GM23248 (cell line): ENCODE results near the gene PITPNM3. TPM values are rescaled to one million over a fixed set of nuclear protein-coding genes. Genes with fewer than 3 reads are reported as not detected.
"Not testable (repeated sequence)": the region's sequence is repeated elsewhere in the genome, so short reads cannot be mapped to it uniquely, and the experiment has no call there.

Experiments
- DNase-seq: peaks from one replicate; pipeline ENCODE4 v3.0.0-alpha.2; 2015
- H2AFZ ChIP-seq: fragments of 200-600 bp; sonication (generic); 2 replicates; pipeline ENCODE4 v1.6.1; 2016; ENCODE audit warnings: antibody characterized with exemption
- H3F3A ChIP-seq: fragments of 200-600 bp; sonication (generic); 2 replicates; pipeline ENCODE4 v1.6.1; 2016; ENCODE audit warnings: mild to moderate bottlenecking, antibody characterized with exemption, mixed run types; ENCODE audit not compliant: insufficient read depth
- H3K27ac ChIP-seq: fragments of 200-600 bp; sonication (generic); 2 replicates; pipeline ENCODE4 v1.5.1; 2016; ENCODE audit warnings: mild to moderate bottlenecking
- H3K27me3 ChIP-seq: fragments of 200-600 bp; sonication (generic); replicated peaks from 2 replicates; pipeline ENCODE4 v1.6.1; 2016; ENCODE audit warnings: mild to moderate bottlenecking; ENCODE audit not compliant: insufficient read depth
- H3K36me3 ChIP-seq: fragments of 200-600 bp; sonication (generic); 2 replicates; pipeline ENCODE4 v1.6.1; 2016; ENCODE audit warnings: low read depth, mild to moderate bottlenecking
- H3K4me1 ChIP-seq: fragments of 200-600 bp; sonication (generic); 2 replicates; pipeline ENCODE4 v1.6.1; 2016; ENCODE audit warnings: mild to moderate bottlenecking; ENCODE audit not compliant: insufficient read depth
- H3K4me2 ChIP-seq: fragments of 200-600 bp; sonication (generic); one replicate; pipeline ENCODE4 v1.6.1; 2016; ENCODE audit warnings: mild to moderate bottlenecking; ENCODE audit not compliant: unreplicated experiment
- H3K4me3 ChIP-seq: fragments of 200-600 bp; sonication (generic); 2 replicates; pipeline ENCODE4 v1.5.1; 2016; ENCODE audit warnings: mild to moderate bottlenecking
- H3K79me2 ChIP-seq: fragments of 200-600 bp; sonication (generic); 2 replicates; pipeline ENCODE4 v1.6.1; 2016; ENCODE audit warnings: mild to moderate bottlenecking; ENCODE audit not compliant: insufficient read depth
- H3K9ac ChIP-seq: fragments of 200-600 bp; sonication (generic); 2 replicates; pipeline ENCODE4 v1.6.1; 2016; ENCODE audit warnings: mild to moderate bottlenecking
- H3K9me2 ChIP-seq: fragments of 200-600 bp; sonication (generic); 2 replicates; pipeline ENCODE4 v1.6.1; 2016; ENCODE audit warnings: mixed run types, mild to moderate bottlenecking, moderate library complexity; ENCODE audit not compliant: insufficient read depth
- H3K9me3 ChIP-seq: fragments of 200-600 bp; sonication (generic); one replicate; pipeline ENCODE4 v1.6.1; 2017; ENCODE audit warnings: low read depth
- H4K20me1 ChIP-seq: fragments of 200-600 bp; sonication (generic); 2 replicates; pipeline ENCODE4 v1.6.0; 2016; ENCODE audit not compliant: insufficient read depth
- EZH2 ChIP-seq: fragments of 200-600 bp; sonication (generic); IDR thresholded peaks from 2 replicates; pipeline ENCODE4 v1.6.1; 2018; ENCODE audit warnings: antibody characterized with exemption, mild to moderate bottlenecking; ENCODE audit not compliant: insufficient read depth, poor library complexity, severe bottlenecking
- EZH2phosphoT487 ChIP-seq: fragments of 200-600 bp; sonication (generic); IDR thresholded peaks from 2 replicates; pipeline ENCODE4 v1.6.1; 2018; ENCODE audit warnings: antibody characterized with exemption, moderate library complexity, mild to moderate bottlenecking, low read depth; ENCODE audit not compliant: insufficient read depth
- WGBS, 2 experiments: methylation state at CpG; one replicate each; pipeline ENCODE4 v1.1.6; 2015 to 2017; ENCODE audit warnings: low lambda C conversion rate in 2 of 2, low coverage in 1 of 2; ENCODE audit errors: missing lambda C conversion rate in 2 of 2; 5-methylcytosine and 5-hydroxymethylcytosine counted together
- in situ Hi-C: fragments of 300-500 bp; cut with MboI; formaldehyde crosslinking; loops from 2 replicates; pipeline ENCODE4 v1.15.0; 2020
- polyA plus RNA-seq: library from polyadenylated mRNA; unstranded; fragments of >200 nt; fragmentation: Nextera tagmentation; extraction: Ambion mirVana; gene quantifications from 2 replicates; pipeline ENCODE4 v1.2.1, GENCODE V29; 2016
- total RNA-seq: library from RNA; depleted of rRNA; stranded (reverse); fragments of >200 nt; shearing (Covaris generic); gene quantifications from 2 replicates; pipeline ENCODE4 v1.2.3, GENCODE V29; 2014

The PITPNM3 gene
- total and polyA plus RNA-seq, 2 experiments from 2014 or later, result 6.5 to 12.8 TPM

- 86 to 93% methylated on average over 5 of the region's 5 CpGs for WGBS, 2 experiments
- H3K4me1 ChIP-seq, result peaks cover 8% of the 10 kb centered on the region
- in situ Hi-C loops, result no loop called here
Measured at GRCh38 chr17:6485646-6486412, 70.5 kb downstream of the PITPNM3 start.

GRCh38 chr17:6483507-6483906 lies 72.8 kb downstream of the PITPNM3 start:
- H3K9ac ChIP-seq, result no peak overlapping the region
- H3K4me2 ChIP-seq, result no peak overlapping the region
- H2AFZ ChIP-seq, result no peak overlapping the region
- in situ Hi-C loops, result no loop called here
- no peaks in the 10 kb centered on the region for H3K9me3 ChIP-seq
- H3K4me3 ChIP-seq, result no peak overlapping the region
- peaks cover 8% of the 10 kb centered on the region for H3K4me1 ChIP-seq
- TF ChIP-seq EZH2phosphoT487 (no peak), EZH2 (no peak)
- WGBS, 2 experiments, result 91% methylated on average over 15 to 16 of the region's 16 CpGs
- no peaks in the 10 kb centered on the region for H3K79me2 ChIP-seq
- no peak for DNase-seq
- no peaks in the 10 kb centered on the region for H4K20me1 ChIP-seq
- no peak overlapping the region for H3K27ac ChIP-seq
- H3F3A ChIP-seq, result no peaks in the 10 kb centered on the region
- H3K36me3 ChIP-seq, result no peaks in the 10 kb centered on the region
- no peaks in the 10 kb centered on the region for H3K9me2 ChIP-seq
- H3K27me3 ChIP-seq, result no peaks in the 10 kb centered on the region

More at GRCh38 chr17:6485646-6486412, 70.5 kb downstream of the PITPNM3 start:
- no peaks in the 10 kb centered on the region for H3K79me2 ChIP-seq
- TF ChIP-seq EZH2phosphoT487 (no peak), EZH2 (no peak)
- H3K9me2 ChIP-seq, result no peaks in the 10 kb centered on the region
- no peaks in the 10 kb centered on the region for H3K9me3 ChIP-seq
- DNase-seq, result no peak
- no peak overlapping the region for H3K4me2 ChIP-seq
- no peak overlapping the region for H3K27ac ChIP-seq
- H2AFZ ChIP-seq, result no peak overlapping the region
- no peaks in the 10 kb centered on the region for H4K20me1 ChIP-seq
- H3K36me3 ChIP-seq, result no peaks in the 10 kb centered on the region
- H3F3A ChIP-seq, result no peaks in the 10 kb centered on the region
- no peak overlapping the region for H3K4me3 ChIP-seq
- H3K9ac ChIP-seq, result no peak overlapping the region
- H3K27me3 ChIP-seq, result no peaks in the 10 kb centered on the region

- H3K4me3 ChIP-seq, in situ Hi-C loops, H4K20me1 ChIP-seq, H3K4me2 ChIP-seq, H3K27me3 ChIP-seq, H3K36me3 ChIP-seq, H3F3A ChIP-seq, H3K79me2 ChIP-seq, H3K4me1 ChIP-seq, H3K9me3 ChIP-seq, H3K9me2 ChIP-seq, H3K9ac ChIP-seq, H2AFZ ChIP-seq, H3K27ac ChIP-seq, DNase-seq: not testable (repeated sequence)
- WGBS, 2 experiments, result 78 to 82% methylated on average over 10 of the region's 10 CpGs
Measured at GRCh38 chr17:6482796-6483195, 73.6 kb downstream of the PITPNM3 start.

- 76 to 89% methylated on average over 6 of the region's 6 CpGs for WGBS, 2 experiments
- 0 out of 2 replicates have a peak, but pooled peaks cover under 1% of the 10 kb centered on the region for H3F3A ChIP-seq
Measured at GRCh38 chr17:6482105-6482455, 74.3 kb downstream of the PITPNM3 start.

GRCh38 chr17:6480303-6480675 lies 76.1 kb downstream of the PITPNM3 start:
- TF ChIP-seq EZH2, result no peak
- TF ChIP-seq EZH2phosphoT487, result no peak
- Histone ChIP-seq H3K9me3 (no peaks in the 10 kb centered on the region), H3K79me2 (no peaks in the 10 kb centered on the region), H3K27ac (no peak overlapping the region), H2AFZ (no peak overlapping the region), H3K4me2 (no peak overlapping the region), H3F3A (peaks cover 17% of the 10 kb centered on the region; the same call in 1 of the 2 replicates), H3K4me3 (no peak overlapping the region), H4K20me1 (no peaks in the 10 kb centered on the region), H3K9me2 (no peaks in the 10 kb centered on the region), H3K27me3 (no peaks in the 10 kb centered on the region), H3K9ac (no peak overlapping the region), H3K4me1 (peaks cover 4% of the 10 kb centered on the region; the same call in 1 of the 2 replicates), H3K36me3 (no peaks in the 10 kb centered on the region)
- WGBS, 2 experiments, result 55 to 60% methylated on average over 9 of the region's 9 CpGs
- in situ Hi-C loops, result no loop called here
- no peak for DNase-seq

More at GRCh38 chr17:6482105-6482455, 74.3 kb downstream of the PITPNM3 start:
- Histone ChIP-seq H3K4me1 (peaks cover 4% of the 10 kb centered on the region), H3K4me2 (no peak overlapping the region), H3K27ac (no peak overlapping the region), H3K79me2 (no peaks in the 10 kb centered on the region), H3K4me3 (no peak overlapping the region), H3K27me3 (no peaks in the 10 kb centered on the region), H3K9ac (no peak overlapping the region), H3K9me2 (no peaks in the 10 kb centered on the region), H3K36me3 (no peaks in the 10 kb centered on the region), H4K20me1 (no peaks in the 10 kb centered on the region), H3K9me3 (no peaks in the 10 kb centered on the region), H2AFZ (no peak overlapping the region)
- no peak for DNase-seq
- TF ChIP-seq EZH2phosphoT487, result no peak
- no peak for TF ChIP-seq EZH2
- in situ Hi-C loops, result no loop called here
